Parathyroid adenoma (tissue), 2 donors: ENCODE results near the gene NOXA1.
"Not testable (repeated sequence)": the region's sequence is repeated elsewhere in the genome, so short reads cannot be mapped to it uniquely, and the experiment has no call there.

Experiments
- H2AFZ ChIP-seq: fragments of 300-600 bp; sonication (generic); one replicate; pipeline ENCODE4 v1.7.0; 2017; ENCODE audit warnings: antibody characterized with exemption, mild to moderate bottlenecking
- H3K27ac ChIP-seq: fragments of 300-600 bp; sonication (generic); one replicate; pipeline ENCODE4 v1.7.0; 2017
- H3K27me3 ChIP-seq: fragments of 300-600 bp; sonication (generic); one replicate; pipeline ENCODE4 v1.7.0; 2017; ENCODE audit warnings: low read length; ENCODE audit not compliant: control insufficient read depth, insufficient read depth
- H3K36me3 ChIP-seq: fragments of 300-600 bp; sonication (generic); one replicate; pipeline ENCODE4 v1.7.0; 2017; ENCODE audit warnings: low read length; ENCODE audit not compliant: control insufficient read depth, insufficient read depth
- H3K4me1 ChIP-seq: fragments of 300-600 bp; sonication (generic); one replicate; pipeline ENCODE4 v1.7.0; 2017; ENCODE audit warnings: control low read depth
- H3K4me2 ChIP-seq: fragments of 300-600 bp; sonication (generic); one replicate; pipeline ENCODE4 v1.7.0; 2017; ENCODE audit warnings: low read length
- H3K4me3 ChIP-seq: fragments of 300-600 bp; sonication (generic); one replicate; pipeline ENCODE4 v1.7.0; 2017; ENCODE audit warnings: low read depth, low read length
- H3K79me2 ChIP-seq: fragments of 300-600 bp; sonication (generic); one replicate; pipeline ENCODE4 v1.7.0; 2017; ENCODE audit warnings: control low read depth
- H3K9ac ChIP-seq: fragments of 300-600 bp; sonication (generic); one replicate; pipeline ENCODE4 v1.7.0; 2017; ENCODE audit warnings: mild to moderate bottlenecking
- H3K9me3 ChIP-seq: fragments of 300-600 bp; sonication (generic); one replicate; pipeline ENCODE4 v1.7.0; 2017; ENCODE audit warnings: low read length; ENCODE audit not compliant: control insufficient read depth
- TF ChIP-seq, protein P1 (sequence below): fragments of 300-600 bp; sonication (generic); IDR thresholded peaks from one replicate; pipeline ENCODE4 v1.7.0; 2017; ENCODE audit warnings: antibody characterized with exemption, mild to moderate bottlenecking
- donor health status: primary hyperparathyroidism.

Gene NOXA1

DNA sequence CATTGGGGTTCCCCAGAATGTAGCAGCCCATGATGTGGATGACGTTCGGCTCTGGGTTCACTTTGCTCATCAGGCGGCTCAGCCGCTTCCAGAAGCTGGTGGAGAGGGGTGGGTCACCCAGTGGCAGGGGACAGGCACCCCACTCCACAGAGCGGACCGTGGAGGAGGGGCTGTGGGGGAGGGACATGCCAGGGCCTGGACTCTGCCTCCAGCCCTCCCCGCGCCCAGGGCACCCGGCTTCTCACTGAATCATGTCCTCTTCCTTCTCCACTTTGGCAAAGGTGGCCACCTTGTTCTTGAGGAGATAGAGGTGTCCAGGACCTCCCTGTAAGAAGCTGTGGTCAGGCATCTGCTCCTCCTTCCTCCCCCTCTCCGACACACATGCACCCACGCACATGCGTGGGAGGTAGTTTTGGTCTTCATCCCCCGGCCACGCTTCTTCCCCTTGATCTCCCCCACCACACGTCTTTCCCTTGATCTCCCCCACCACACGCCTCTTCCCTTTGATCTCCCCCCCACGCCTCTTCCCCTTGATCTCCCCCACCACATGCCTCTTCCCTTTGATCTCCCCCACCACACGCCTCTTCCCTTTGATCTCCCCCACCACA, 26.8 kb downstream of the NOXA1 start:
- H3K4me3 ChIP-seq: no peak overlapping the region
- H3K9ac ChIP-seq: no peak overlapping the region
- no peaks in the 10 kb centered on the region for H3K4me1 ChIP-seq
- H3K27me3 ChIP-seq: no peaks in the 10 kb centered on the region
- H3K36me3 ChIP-seq: no peaks in the 10 kb centered on the region
- H3K79me2 ChIP-seq: no peaks in the 10 kb centered on the region
- TF ChIP-seq, protein P1, sequence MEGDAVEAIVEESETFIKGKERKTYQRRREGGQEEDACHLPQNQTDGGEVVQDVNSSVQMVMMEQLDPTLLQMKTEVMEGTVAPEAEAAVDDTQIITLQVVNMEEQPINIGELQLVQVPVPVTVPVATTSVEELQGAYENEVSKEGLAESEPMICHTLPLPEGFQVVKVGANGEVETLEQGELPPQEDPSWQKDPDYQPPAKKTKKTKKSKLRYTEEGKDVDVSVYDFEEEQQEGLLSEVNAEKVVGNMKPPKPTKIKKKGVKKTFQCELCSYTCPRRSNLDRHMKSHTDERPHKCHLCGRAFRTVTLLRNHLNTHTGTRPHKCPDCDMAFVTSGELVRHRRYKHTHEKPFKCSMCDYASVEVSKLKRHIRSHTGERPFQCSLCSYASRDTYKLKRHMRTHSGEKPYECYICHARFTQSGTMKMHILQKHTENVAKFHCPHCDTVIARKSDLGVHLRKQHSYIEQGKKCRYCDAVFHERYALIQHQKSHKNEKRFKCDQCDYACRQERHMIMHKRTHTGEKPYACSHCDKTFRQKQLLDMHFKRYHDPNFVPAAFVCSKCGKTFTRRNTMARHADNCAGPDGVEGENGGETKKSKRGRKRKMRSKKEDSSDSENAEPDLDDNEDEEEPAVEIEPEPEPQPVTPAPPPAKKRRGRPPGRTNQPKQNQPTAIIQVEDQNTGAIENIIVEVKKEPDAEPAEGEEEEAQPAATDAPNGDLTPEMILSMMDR: no peak
- no peaks in the 10 kb centered on the region for H3K9me3 ChIP-seq
- no peak overlapping the region for H2AFZ ChIP-seq
- no peak overlapping the region for H3K4me2 ChIP-seq
- no peak overlapping the region for H3K27ac ChIP-seq

GRCh38 chr9:137450539-137451222, 27.5 kb downstream of the NOXA1 start:
- not testable (repeated sequence) for H3K27ac ChIP-seq, H3K4me1 ChIP-seq, H3K27me3 ChIP-seq, H2AFZ ChIP-seq, H3K4me3 ChIP-seq, H3K9ac ChIP-seq, H3K9me3 ChIP-seq, H3K36me3 ChIP-seq, H3K79me2 ChIP-seq, H3K4me2 ChIP-seq

- not testable (repeated sequence) for H3K4me1 ChIP-seq, H3K36me3 ChIP-seq, H3K27me3 ChIP-seq, H2AFZ ChIP-seq, H3K4me2 ChIP-seq, H3K27ac ChIP-seq, H3K9me3 ChIP-seq, H3K79me2 ChIP-seq, H3K9ac ChIP-seq, H3K4me3 ChIP-seq
These were observed 28.2 kb downstream of the NOXA1 start for GRCh38 chr9:137451264-137452005.

DNA sequence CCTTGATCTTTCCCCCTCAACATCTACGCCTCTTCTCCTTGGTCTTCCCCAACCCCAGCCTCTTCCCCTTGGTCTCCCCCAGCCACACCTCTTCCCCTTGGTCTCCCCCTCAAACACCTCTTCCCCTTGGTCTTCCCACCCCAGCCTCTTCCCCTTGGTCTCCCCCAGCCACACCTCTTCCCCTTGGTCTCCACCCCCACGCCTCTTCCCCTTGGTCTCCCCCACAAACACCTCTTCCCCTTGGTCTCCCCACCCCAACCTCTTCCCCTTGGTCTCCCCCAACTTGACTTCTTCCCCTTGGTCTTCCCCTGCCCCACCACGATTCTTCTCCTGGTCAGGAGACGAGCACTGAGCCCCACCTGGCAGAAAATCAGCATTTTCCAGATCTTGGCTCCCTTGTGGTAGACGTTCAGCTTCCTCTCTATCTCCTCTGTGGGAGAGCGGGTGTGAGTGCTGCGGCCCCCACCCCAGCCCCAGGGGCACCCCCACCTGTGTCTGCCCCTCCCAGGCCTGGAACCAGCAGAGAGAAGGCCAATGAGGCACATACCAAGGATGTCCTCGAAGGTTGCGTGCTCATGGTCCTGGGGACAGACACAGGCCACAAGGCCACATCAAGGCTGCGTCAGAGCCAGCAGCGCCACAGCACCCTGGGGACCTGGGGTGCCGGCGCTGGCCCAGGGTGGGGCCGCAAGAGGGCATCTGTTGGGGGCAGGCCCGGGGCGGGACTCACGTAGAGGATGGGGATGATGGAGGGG, 29.0 kb downstream of the NOXA1 start:
- no peaks in the 10 kb centered on the region for H3K9me3 ChIP-seq
- H3K4me3 ChIP-seq: no peak overlapping the region
- H3K27me3 ChIP-seq: no peaks in the 10 kb centered on the region
- H3K27ac ChIP-seq: no peak overlapping the region
- no peaks in the 10 kb centered on the region for H3K4me1 ChIP-seq
- no peak overlapping the region for H2AFZ ChIP-seq
- TF ChIP-seq, protein P1: no peak
- H3K9ac ChIP-seq: no peak overlapping the region
- no peak overlapping the region for H3K4me2 ChIP-seq
- no peaks in the 10 kb centered on the region for H3K36me3 ChIP-seq
- H3K79me2 ChIP-seq: no peaks in the 10 kb centered on the region

DNA sequence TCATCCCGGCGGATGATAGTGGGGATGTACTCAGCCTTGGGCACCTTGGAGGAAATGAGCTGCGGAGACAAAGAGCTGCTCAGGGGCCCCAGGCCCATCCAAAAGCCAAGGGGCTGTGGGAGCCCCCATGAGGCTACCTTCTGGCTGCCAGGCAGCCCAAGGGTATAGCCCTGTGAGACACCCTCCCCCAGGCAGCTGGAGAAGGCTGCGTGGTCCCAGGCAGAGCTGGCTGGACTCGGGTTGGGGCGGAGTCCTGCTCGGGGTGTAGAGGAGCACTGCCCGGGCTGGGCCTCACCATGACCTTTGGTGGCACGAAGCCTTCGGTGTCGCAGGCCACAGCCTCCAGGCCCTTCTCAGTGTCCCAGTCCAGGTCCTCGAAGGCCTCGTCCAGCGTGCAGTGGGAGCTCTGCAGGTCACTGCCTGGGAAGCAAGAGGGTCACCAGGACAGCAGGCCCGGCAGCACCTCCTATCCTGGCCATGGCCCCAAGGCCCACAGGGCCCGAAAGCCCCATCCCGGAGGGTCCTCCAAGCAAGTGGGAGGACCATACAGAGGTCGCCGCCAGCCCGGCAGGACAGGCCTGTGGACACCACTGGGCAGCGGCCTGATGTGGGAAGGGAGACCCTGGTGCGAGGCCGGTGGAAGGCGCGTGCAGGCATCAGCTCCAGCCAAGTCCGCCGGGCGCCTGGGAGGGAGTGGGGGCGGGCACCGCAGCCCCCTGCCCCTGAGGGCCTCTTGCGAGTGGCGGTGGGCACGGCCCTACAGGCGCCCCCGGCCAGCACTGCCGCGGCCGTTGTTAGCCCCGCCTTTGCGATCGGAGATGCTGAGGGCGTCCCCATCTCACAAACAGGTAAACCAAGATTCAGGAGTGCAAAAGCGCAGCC, 29.8 kb downstream of the NOXA1 start:
- Histone ChIP-seq H3K4me1 (no peaks in the 10 kb centered on the region), H2AFZ (no peak overlapping the region), H3K27me3 (no peaks in the 10 kb centered on the region), H3K9me3 (no peaks in the 10 kb centered on the region), H3K79me2 (no peaks in the 10 kb centered on the region), H3K9ac (no peak overlapping the region), H3K36me3 (no peaks in the 10 kb centered on the region), H3K27ac (no peak overlapping the region), H3K4me2 (no peak overlapping the region), H3K4me3 (no peak overlapping the region)
- TF ChIP-seq, protein P1: no peak
